ENCODE data around the gene GATA1.

DNA sequence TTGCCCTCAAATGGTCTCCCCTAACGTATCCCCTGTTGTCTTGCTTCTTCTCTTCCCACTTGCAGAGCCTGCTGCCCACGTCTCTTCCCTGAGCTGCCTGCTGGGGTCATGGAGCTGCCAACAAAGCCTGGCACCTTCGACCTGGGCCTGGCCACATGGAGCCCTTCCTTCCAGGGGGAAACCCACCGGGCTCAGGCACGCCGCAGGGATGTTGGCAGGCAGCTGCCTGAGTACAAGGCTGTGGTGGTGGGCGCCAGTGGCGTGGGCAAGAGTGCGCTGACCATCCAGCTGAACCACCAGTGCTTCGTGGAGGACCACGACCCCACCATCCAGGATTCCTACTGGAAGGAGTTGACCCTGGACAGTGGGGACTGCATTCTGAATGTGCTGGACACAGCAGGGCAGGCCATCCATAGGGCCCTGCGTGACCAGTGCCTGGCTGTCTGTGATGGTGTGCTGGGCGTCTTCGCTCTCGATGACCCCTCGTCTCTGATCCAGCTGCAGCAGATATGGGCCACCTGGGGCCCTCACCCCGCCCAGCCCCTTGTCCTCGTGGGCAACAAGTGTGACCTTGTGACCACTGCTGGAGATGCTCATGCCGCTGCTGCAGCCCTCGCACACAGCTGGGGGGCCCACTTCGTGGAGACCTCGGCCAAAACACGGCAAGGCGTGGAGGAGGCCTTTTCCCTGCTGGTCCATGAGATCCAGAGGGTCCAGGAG lies 42.8 kb downstream of the GATA1 start:
- TF ChIP-seq EZH2 (IDR thresholded peaks at IDR 0.05; ENCODE audit: insufficient read depth, poor library complexity, severe bottlenecking) (no peak), EZH2phosphoT487 (IDR thresholded peaks at IDR 0.05; ENCODE audit: insufficient read depth, low read depth) (no peak)
